ENCODE measurements around the gene SLC38A4. TPM values are rescaled to one million over a fixed set of nuclear protein-coding genes. Genes with fewer than 3 reads are reported as not detected.
"Not testable (repeated sequence)": the region's sequence is repeated elsewhere in the genome, so short reads cannot be mapped to it uniquely, and the experiment has no call there.

Gene SLC38A4
- total and polyA plus RNA-seq, 7 experiments from 2014 or later = not detected

GRCh38 chr12:46754550-46754949 lies 71.2 kb downstream of the SLC38A4 start:
- Mint-ChIP-seq H3K4me3 (no peak overlapping the region), H3K4me1 (peaks cover 0 to 16% (median 9%) of the 10 kb centered on the region in 7 donors), H3K9me3 (peaks cover 0 to 41% (median 8%) of the 10 kb centered on the region in 11 donors), H3K27me3 (peaks cover 0 to 6% (median 3%) of the 10 kb centered on the region in 5 donors), H3K36me3 (peaks cover 0 to 8% (median 0%) of the 10 kb centered on the region in 5 donors), H3K27ac (no peak overlapping the region)
- POLR2A ChIA-PET = no interaction called here
- DNase-seq (no peak), ATAC-seq (no peak)
- no peak overlapping the region for H3K4me3 ChIP-seq (ENCODE audit: low read length)
- no peaks in the 10 kb centered on the region for H3K4me1 ChIP-seq (ENCODE audit: control insufficient read depth in 2 of 2, insufficient read depth in 2 of 2, low read length in 2 of 2)
- intact Hi-C loops (cut with micrococcal nuclease) = no loop called here
- H3K36me3 ChIP-seq (ENCODE audit: control insufficient read depth in 2 of 3, insufficient read depth in 3 of 3, low read length in 3 of 3) = no peaks in the 10 kb centered on the region
- CTCF ChIA-PET = no interaction called here
- H3K9me3 ChIP-seq (ENCODE audit: control insufficient read depth in 2 of 3, low read length in 3 of 3) = no peaks in the 10 kb centered on the region
- H3K27ac ChIP-seq (ENCODE audit: low read depth, low read length) = no peak overlapping the region
- H3K27me3 ChIP-seq (ENCODE audit: control insufficient read depth in 2 of 2, insufficient read depth in 2 of 2, low read length in 2 of 2) = no peaks in the 10 kb centered on the region

- Histone ChIP-seq H3K4me1 (ENCODE audit: control insufficient read depth in 2 of 2, insufficient read depth in 2 of 2, low read length in 2 of 2) (no peaks in the 10 kb centered on the region), H3K9me3 (ENCODE audit: control insufficient read depth in 2 of 3, low read length in 3 of 3) (no peaks in the 10 kb centered on the region), H3K27ac (ENCODE audit: low read depth, low read length) (no peak overlapping the region), H3K27me3 (ENCODE audit: control insufficient read depth in 2 of 2, insufficient read depth in 2 of 2, low read length in 2 of 2) (no peaks in the 10 kb centered on the region), H3K4me3 (ENCODE audit: low read length) (no peak overlapping the region), H3K36me3 (ENCODE audit: control insufficient read depth in 2 of 3, insufficient read depth in 3 of 3, low read length in 3 of 3) (no peaks in the 10 kb centered on the region)
- intact Hi-C loops (cut with micrococcal nuclease) = no loop called here
- Mint-ChIP-seq H3K9me3 (peaks cover 0 to 42% (median 14%) of the 10 kb centered on the region in 11 donors), H3K4me1 (peaks cover 0 to 16% (median 9%) of the 10 kb centered on the region in 7 donors), H3K4me3 (no peak overlapping the region), H3K36me3 (peaks cover 0 to 4% (median 2%) of the 10 kb centered on the region in 5 donors), H3K27ac (no peak overlapping the region), H3K27me3 (peaks cover 0 to 8% (median 3%) of the 10 kb centered on the region in 5 donors)
- DNase-seq (no peak), ATAC-seq (no peak)
- ChIA-PET CTCF (no interaction called here), POLR2A (no interaction called here)
Measured at GRCh38 chr12:46752396-46752795, 73.4 kb downstream of the SLC38A4 start.

- Mint-ChIP-seq H3K9me3 (peaks cover 0 to 36% (median 12%) of the 10 kb centered on the region in 11 donors), H3K27me3 (peaks cover 0 to 8% (median 3%) of the 10 kb centered on the region in 5 donors), H3K36me3 (peaks cover 0 to 4% (median 2%) of the 10 kb centered on the region in 5 donors), H3K4me3 (no peak overlapping the region), H3K4me1 (peaks cover 0 to 16% (median 9%) of the 10 kb centered on the region in 7 donors), H3K27ac (no peak overlapping the region)
- ATAC-seq = no peak
- CTCF ChIA-PET = no interaction called here
- H3K27me3 ChIP-seq (ENCODE audit: control insufficient read depth in 2 of 2, insufficient read depth in 2 of 2, low read length in 2 of 2) = no peaks in the 10 kb centered on the region
- no peak overlapping the region for H3K27ac ChIP-seq (ENCODE audit: low read depth, low read length)
- no peaks in the 10 kb centered on the region for H3K9me3 ChIP-seq (ENCODE audit: control insufficient read depth in 2 of 3, low read length in 3 of 3)
- POLR2A ChIA-PET = no interaction called here
- no peaks in the 10 kb centered on the region for H3K36me3 ChIP-seq (ENCODE audit: control insufficient read depth in 2 of 3, insufficient read depth in 3 of 3, low read length in 3 of 3)
- no peaks in the 10 kb centered on the region for H3K4me1 ChIP-seq (ENCODE audit: control insufficient read depth in 2 of 2, insufficient read depth in 2 of 2, low read length in 2 of 2)
- DNase-seq = no peak
- H3K4me3 ChIP-seq (ENCODE audit: low read length) = no peak overlapping the region
- intact Hi-C loops (cut with micrococcal nuclease) = no loop called here
Measured at GRCh38 chr12:46751173-46751572, 74.6 kb downstream of the SLC38A4 start.

GRCh38 chr12:46749322-46749721 lies 76.5 kb downstream of the SLC38A4 start:
- peaks cover 0 to 8% (median 4%) of the 10 kb centered on the region in 5 donors for H3K27me3 Mint-ChIP-seq
- no peaks in the 10 kb centered on the region for H3K27me3 ChIP-seq (ENCODE audit: control insufficient read depth in 2 of 2, insufficient read depth in 2 of 2, low read length in 2 of 2)
- ATAC-seq (no peak), DNase-seq (no peak)
- no peak overlapping the region for H3K27ac ChIP-seq (ENCODE audit: low read depth, low read length)
- H3K4me1 Mint-ChIP-seq = peaks cover 0 to 16% (median 9%) of the 10 kb centered on the region in 7 donors
- no peak overlapping the region for H3K4me3 ChIP-seq (ENCODE audit: low read length)
- ChIA-PET CTCF (no interaction called here), POLR2A (interaction anchor here (0.7 kb wide), 1 partner anchor 373 kb away, joined by 3 read pairs; no protein-coding TSS in a partner anchor)
- H3K9me3 ChIP-seq (ENCODE audit: control insufficient read depth in 2 of 3, low read length in 3 of 3) = no peaks in the 10 kb centered on the region
- no peaks in the 10 kb centered on the region for H3K4me1 ChIP-seq (ENCODE audit: control insufficient read depth in 2 of 2, insufficient read depth in 2 of 2, low read length in 2 of 2)
- H3K9me3 Mint-ChIP-seq = peaks cover 0 to 47% (median 20%) of the 10 kb centered on the region in 11 donors
- intact Hi-C loops (cut with micrococcal nuclease) = no loop called here
- peaks cover 0 to 4% (median 4%) of the 10 kb centered on the region in 5 donors for H3K36me3 Mint-ChIP-seq
- H3K36me3 ChIP-seq (ENCODE audit: control insufficient read depth in 2 of 3, insufficient read depth in 3 of 3, low read length in 3 of 3) = no peaks in the 10 kb centered on the region
- H3K27ac Mint-ChIP-seq = no peak overlapping the region
- no peak overlapping the region for H3K4me3 Mint-ChIP-seq

- intact Hi-C loops (cut with micrococcal nuclease) = no loop called here
- Mint-ChIP-seq H3K36me3 (peaks cover 2 to 17% (median 6%) of the 10 kb centered on the region in 5 donors), H3K4me3 (no peak overlapping the region), H3K4me1 (no peaks in the 10 kb centered on the region), H3K9me3 (peaks cover 7 to 74% (median 47%) of the 10 kb centered on the region in 11 donors), H3K27me3 (peaks cover 0 to 10% (median 0%) of the 10 kb centered on the region in 5 donors), H3K27ac (no peak overlapping the region)
- Histone ChIP-seq H3K27ac (ENCODE audit: low read depth, low read length) (no peak overlapping the region), H3K36me3 (ENCODE audit: control insufficient read depth in 2 of 3, insufficient read depth in 3 of 3, low read length in 3 of 3) (no peaks in the 10 kb centered on the region), H3K9me3 (ENCODE audit: control insufficient read depth in 2 of 3, low read length in 3 of 3) (no peaks in the 10 kb centered on the region), H3K4me3 (ENCODE audit: low read length) (no peak overlapping the region), H3K4me1 (ENCODE audit: control insufficient read depth in 2 of 2, insufficient read depth in 2 of 2, low read length in 2 of 2) (no peaks in the 10 kb centered on the region), H3K27me3 (ENCODE audit: control insufficient read depth in 2 of 2, insufficient read depth in 2 of 2, low read length in 2 of 2) (no peaks in the 10 kb centered on the region)
- DNase-seq = no peak
- no peak for ATAC-seq
- ChIA-PET CTCF (no interaction called here), POLR2A (no interaction called here)
Measured at GRCh38 chr12:46744283-46744682, 81.5 kb downstream of the SLC38A4 start.

GRCh38 chr12:46743456-46743855 lies 82.3 kb downstream of the SLC38A4 start:
- ATAC-seq = no peak
- POLR2A ChIA-PET = no interaction called here

GRCh38 chr12:46742271-46742670 lies 83.5 kb downstream of the SLC38A4 start:
- H3K9me3 Mint-ChIP-seq = peaks cover 8 to 76% (median 52%) of the 10 kb centered on the region in 11 donors
- H3K36me3 Mint-ChIP-seq = peaks cover 3 to 22% (median 6%) of the 10 kb centered on the region in 5 donors
- POLR2A ChIA-PET; intact Hi-C loops (cut with micrococcal nuclease); H3K9me3 ChIP-seq (ENCODE audit: control insufficient read depth in 2 of 3, low read length in 3 of 3); H3K27ac ChIP-seq (ENCODE audit: low read depth, low read length); H3K36me3 ChIP-seq (ENCODE audit: control insufficient read depth in 2 of 3, insufficient read depth in 3 of 3, low read length in 3 of 3); CTCF ChIA-PET; H3K4me1 ChIP-seq (ENCODE audit: control insufficient read depth in 2 of 2, insufficient read depth in 2 of 2, low read length in 2 of 2); H3K27me3 ChIP-seq (ENCODE audit: control insufficient read depth in 2 of 2, insufficient read depth in 2 of 2, low read length in 2 of 2); H3K4me3 ChIP-seq (ENCODE audit: low read length); H3K4me3 Mint-ChIP-seq; H3K27ac Mint-ChIP-seq; H3K4me1 Mint-ChIP-seq; ATAC-seq; DNase-seq: not testable (repeated sequence)
- H3K27me3 Mint-ChIP-seq = peaks cover 0 to 22% (median 6%) of the 10 kb centered on the region in 5 donors

More at GRCh38 chr12:46743456-46743855, 82.3 kb downstream of the SLC38A4 start:
- Histone ChIP-seq H3K27ac (ENCODE audit: low read depth, low read length) (no peak overlapping the region), H3K36me3 (ENCODE audit: control insufficient read depth in 2 of 3, insufficient read depth in 3 of 3, low read length in 3 of 3) (no peaks in the 10 kb centered on the region), H3K9me3 (ENCODE audit: control insufficient read depth in 2 of 3, low read length in 3 of 3) (no peaks in the 10 kb centered on the region), H3K27me3 (ENCODE audit: control insufficient read depth in 2 of 2, insufficient read depth in 2 of 2, low read length in 2 of 2) (no peaks in the 10 kb centered on the region), H3K4me3 (ENCODE audit: low read length) (no peak overlapping the region), H3K4me1 (ENCODE audit: control insufficient read depth in 2 of 2, insufficient read depth in 2 of 2, low read length in 2 of 2) (no peaks in the 10 kb centered on the region)
- H3K27me3 Mint-ChIP-seq = peaks cover 0 to 12% (median under 1%) of the 10 kb centered on the region in 5 donors
- intact Hi-C loops (cut with micrococcal nuclease) = no loop called here
- H3K4me3 Mint-ChIP-seq = no peak overlapping the region
- H3K27ac Mint-ChIP-seq = no peak overlapping the region
- DNase-seq = no peak
- no peaks in the 10 kb centered on the region for H3K4me1 Mint-ChIP-seq
- peaks cover 0 to 18% (median 4%) of the 10 kb centered on the region in 5 donors for H3K36me3 Mint-ChIP-seq
- CTCF ChIA-PET = no interaction called here
- peaks cover 8 to 74% (median 50%) of the 10 kb centered on the region in 11 donors for H3K9me3 Mint-ChIP-seq

Data from naive thymus-derived CD4-positive, alpha-beta T cell (primary cell).